Stimulated activated CD4-positive, alpha-beta T cell treated with anti-CD3 and anti-CD28 coated beads, Interleukin-1b, Interleukin-23, amount 100 ng/mL, for 4 hours (primary cell): ENCODE data around the gene TLE6.
"Not testable (repeated sequence)": the region's sequence is repeated elsewhere in the genome, so short reads cannot be mapped to it uniquely, and the experiment has no call there.

Source experiments
- DNase-seq, 2 donors: peaks; one replicate each; pipeline ENCODE4 v3.0.0-alpha.2; 2020; ENCODE audit warnings: low read depth in 2 of 2

TLE6 gene

DNA sequence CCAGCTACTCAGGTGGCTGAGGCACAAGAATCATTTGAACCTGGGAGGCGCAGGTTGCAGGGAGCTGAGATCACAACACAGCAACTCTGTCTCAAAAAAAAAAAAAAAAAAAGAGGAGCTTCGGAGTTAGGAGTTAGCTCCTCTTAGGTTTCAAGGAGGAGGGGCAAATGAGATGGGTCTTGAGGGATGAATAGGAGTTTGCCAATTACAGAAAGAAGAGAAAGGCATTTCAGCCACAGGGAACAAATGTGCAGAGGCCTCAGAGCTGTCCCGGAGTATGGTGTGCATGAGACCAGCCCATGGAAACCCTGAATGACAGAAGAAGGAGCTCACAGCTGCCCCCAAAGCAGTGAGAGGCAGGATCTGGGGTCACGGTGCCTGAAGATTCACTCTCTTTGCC lies 27.2 kb downstream of the TLE6 start:
- DNase-seq, result no peak

- no peak for DNase-seq
These were observed 28.0 kb downstream of the TLE6 start for GRCh38 chr19:3005345-3005744.

- no peak for DNase-seq
These were observed 28.9 kb downstream of the TLE6 start for GRCh38 chr19:3006075-3006767.

- no peak for DNase-seq
These were observed 30.6 kb downstream of the TLE6 start for GRCh38 chr19:3007975-3008374.

DNA sequence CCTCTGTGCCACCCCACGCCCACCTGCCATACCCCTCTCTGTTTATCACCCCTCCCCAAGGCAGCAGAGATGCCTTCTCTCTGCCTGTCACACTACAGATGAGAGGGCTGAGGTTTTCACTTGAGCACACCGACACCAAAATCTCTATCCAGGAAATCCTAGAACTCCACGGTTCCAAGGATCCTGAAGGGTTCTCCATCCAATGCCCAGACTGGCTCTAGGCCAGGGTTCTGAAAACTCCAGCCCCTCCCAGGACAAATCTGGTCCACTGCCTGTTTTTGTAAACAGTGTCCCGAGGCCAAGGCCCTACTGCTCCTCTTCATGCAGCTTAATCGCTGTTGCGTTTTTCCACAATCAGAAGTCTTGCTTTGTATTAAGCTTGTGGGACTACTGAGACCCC lies 31.6 kb downstream of the TLE6 start:
- DNase-seq, result no peak

GRCh38 chr19:3010871-3011270 lies 33.5 kb downstream of the TLE6 start:
- DNase-seq, result no peak

- not testable (repeated sequence) for DNase-seq
These were observed 34.7 kb downstream of the TLE6 start for GRCh38 chr19:3012059-3012458.

GRCh38 chr19:3012621-3013262 lies 35.4 kb downstream of the TLE6 start:
- no peak for DNase-seq

- DNase-seq, result no peak
These were observed 35.9 kb downstream of the TLE6 start for GRCh38 chr19:3013263-3013725.

- no peak for DNase-seq
These were observed 36.8 kb downstream of the TLE6 start for GRCh38 chr19:3014135-3014534.

DNA sequence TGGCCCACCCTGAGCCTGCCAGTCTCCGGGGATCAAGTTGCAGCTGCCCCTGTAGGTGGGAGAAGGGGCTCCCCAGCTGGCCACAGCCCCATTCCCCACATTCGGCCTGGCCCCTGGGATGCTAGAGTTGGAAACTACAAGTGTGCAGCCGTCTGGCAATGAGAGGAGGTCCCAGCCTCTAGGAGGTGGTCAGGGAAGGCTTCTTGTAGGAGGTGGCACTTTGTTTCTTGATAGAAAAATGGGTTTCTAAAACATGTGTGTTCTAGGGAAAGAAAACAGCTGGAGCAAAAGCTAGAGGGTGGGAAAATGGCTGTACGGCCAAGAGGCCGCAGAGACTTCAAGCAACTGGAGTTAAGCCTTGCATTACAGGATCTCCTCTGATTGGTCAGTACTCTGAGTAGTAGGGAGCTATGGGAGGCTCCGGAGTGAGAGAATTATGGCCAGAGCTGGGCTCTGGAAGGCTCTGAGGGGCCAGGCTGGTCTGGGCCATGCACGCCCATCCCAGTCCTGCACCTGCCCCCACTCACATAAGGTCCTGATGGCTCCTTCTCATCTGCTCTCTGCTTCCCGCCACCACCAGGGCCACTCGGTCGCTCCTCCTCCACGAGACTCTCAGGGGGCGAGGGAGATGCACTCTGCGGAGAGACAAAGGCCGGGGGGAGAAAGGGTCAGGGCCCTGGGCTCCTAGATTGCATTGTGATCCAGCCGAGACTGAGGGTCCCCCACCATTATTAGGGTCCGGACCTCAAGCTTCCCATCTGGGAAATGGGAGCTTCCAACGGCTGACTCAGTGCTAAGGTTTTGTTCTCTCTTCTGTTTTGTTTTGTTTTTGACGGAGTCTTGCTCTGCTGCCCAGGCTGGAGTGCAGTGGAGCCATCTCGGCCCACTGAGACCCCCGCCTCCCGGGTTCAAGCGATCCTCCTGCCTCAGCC lies 38.0 kb downstream of the TLE6 start:
- DNase-seq, result no peak

GRCh38 chr19:3017923-3018322 lies 40.6 kb downstream of the TLE6 start:
- DNase-seq, result no peak

- DNase-seq, result no peak
These were observed 42.0 kb downstream of the TLE6 start for GRCh38 chr19:3019211-3019854.

- no peak for DNase-seq
These were observed 43.1 kb downstream of the TLE6 start for GRCh38 chr19:3020321-3020960.

- DNase-seq, result no peak
These were observed 47.1 kb downstream of the TLE6 start for GRCh38 chr19:3024509-3024869.

DNA sequence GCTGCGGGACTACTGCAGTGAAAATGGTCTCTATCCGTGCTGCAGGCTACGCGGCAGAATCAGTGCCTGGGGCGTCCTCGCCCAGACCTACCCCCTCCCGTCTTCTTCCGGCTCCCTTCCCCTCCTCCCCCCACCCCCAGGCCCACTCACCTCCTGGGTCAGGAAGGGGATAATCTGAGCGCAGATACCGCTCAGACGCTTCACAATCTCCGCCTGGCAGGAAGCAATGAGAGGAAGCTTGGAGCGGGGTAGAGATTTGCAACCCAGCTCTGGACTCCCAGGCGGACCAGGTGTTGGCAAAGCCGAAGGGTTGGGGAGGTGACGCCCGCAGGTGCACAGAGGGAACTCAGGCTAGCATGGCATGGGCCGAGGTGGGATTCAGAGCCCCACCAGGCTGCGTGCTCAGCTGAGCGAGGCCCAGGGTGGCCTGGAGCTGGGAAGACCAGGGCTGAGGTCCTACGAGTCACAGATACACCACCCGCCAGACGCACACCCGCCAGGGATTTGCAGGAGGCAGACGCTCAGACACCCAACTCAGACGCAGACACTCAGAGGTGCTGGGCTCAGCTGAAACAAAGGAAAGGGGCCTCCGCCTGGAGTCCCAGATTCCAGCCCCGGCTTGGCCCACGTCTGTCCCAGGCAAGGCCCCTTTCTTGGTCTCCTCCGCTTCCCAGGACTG lies 47.6 kb downstream of the TLE6 start:
- DNase-seq, result no peak

- DNase-seq, result no peak
These were observed 48.2 kb downstream of the TLE6 start for GRCh38 chr19:3025549-3025886.

DNA sequence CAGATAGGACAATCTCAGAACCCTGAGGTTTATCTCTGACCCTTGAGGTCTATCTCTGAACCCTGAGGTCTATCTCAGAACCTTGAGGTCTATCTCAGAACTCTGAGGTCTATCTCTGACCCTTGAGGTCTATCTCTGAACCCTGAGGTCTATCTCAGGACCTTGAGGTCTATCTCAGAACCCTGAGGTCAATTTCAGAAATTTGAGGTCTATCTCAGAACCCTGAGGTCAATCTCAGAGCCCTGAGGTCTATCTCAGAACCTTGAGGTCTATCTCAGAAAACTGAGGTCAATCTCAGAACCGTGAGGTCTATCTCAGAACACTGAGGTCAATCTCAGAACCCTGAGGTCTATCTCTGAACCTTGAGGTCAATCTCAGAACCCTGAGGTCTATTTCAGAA lies 49.4 kb downstream of the TLE6 start:
- no peak for DNase-seq

- DNase-seq, result no peak
These were observed 49.9 kb downstream of the TLE6 start for GRCh38 chr19:3027292-3027691.

- no peak for DNase-seq
These were observed 50.6 kb downstream of the TLE6 start for GRCh38 chr19:3027981-3028304.
